ENCODE results near the gene CUZD1. TPM values are rescaled to one million over a fixed set of nuclear protein-coding genes. Genes with fewer than 3 reads are reported as not detected.

Gene CUZD1
- total and polyA plus RNA-seq, 9 of the 15 experiments (the other 6 are each of a cell fraction or from before 2014, with no cell fraction given), result 0.51 to 1.7 (median 1.1) TPM

DNA sequence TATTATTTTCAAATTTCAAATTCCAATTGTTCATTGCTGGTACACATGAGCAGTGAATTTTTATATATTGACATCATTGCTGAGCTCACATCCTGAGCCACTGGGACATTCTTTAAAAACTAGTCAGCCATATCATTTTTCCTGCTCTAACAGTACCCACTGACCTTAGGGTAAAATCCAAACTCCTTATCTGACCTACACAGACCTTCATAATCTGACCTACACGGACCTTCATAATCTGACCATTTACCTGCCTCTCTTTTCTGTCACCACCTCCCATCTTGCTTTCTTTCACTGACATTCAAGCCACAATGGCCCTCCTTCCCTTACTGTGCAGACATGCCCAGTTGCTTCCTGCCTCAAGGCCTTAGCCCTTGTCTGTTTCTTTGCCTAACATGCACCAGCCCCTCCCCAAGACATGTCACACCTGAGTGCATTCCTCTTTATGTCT, 16.1 kb upstream of the CUZD1 start (continued):
- TF ChIP-seq GTF2B (IDR thresholded peaks at IDR 0.05; ENCODE audit: extremely low read depth, insufficient read length), result no peak
- no peak for TF ChIP-seq TEAD2 (tag; IDR thresholded peaks at IDR 0.05)
- TF ChIP-seq HDAC2 (IDR thresholded peaks at IDR 0.05), result peak; percentile 92
- no peak for TF ChIP-seq THRB (CRISPR knock-in tag; conservative IDR thresholded peaks at IDR 0.05)
- no peak for TF ChIP-seq ZNF551 (CRISPR knock-in tag; IDR thresholded peaks at IDR 0.05)
- no peak for TF ChIP-seq HBP1 (CRISPR knock-in tag; IDR thresholded peaks at IDR 0.05)
- no peak for TF ChIP-seq SIX5 (IDR thresholded peaks at IDR 0.05; ENCODE audit: borderline replicate concordance in 1 of 2, insufficient read depth in 1 of 2, low read depth in 1 of 2, low read length in 2 of 2)
- no peak for TF ChIP-seq RFX1 (IDR thresholded peaks at IDR 0.05)
- TF ChIP-seq HOXB6 (CRISPR knock-in tag; IDR thresholded peaks at IDR 0.05; ENCODE audit: borderline replicate concordance), result no peak
- no peak for TF ChIP-seq MBD2 (IDR thresholded peaks at IDR 0.05; ENCODE audit: borderline replicate concordance, low read depth)
- TF ChIP-seq ETV5 (CRISPR knock-in tag; IDR thresholded peaks at IDR 0.05; ENCODE audit: low read depth), result no peak
- TF ChIP-seq, protein P1, sequence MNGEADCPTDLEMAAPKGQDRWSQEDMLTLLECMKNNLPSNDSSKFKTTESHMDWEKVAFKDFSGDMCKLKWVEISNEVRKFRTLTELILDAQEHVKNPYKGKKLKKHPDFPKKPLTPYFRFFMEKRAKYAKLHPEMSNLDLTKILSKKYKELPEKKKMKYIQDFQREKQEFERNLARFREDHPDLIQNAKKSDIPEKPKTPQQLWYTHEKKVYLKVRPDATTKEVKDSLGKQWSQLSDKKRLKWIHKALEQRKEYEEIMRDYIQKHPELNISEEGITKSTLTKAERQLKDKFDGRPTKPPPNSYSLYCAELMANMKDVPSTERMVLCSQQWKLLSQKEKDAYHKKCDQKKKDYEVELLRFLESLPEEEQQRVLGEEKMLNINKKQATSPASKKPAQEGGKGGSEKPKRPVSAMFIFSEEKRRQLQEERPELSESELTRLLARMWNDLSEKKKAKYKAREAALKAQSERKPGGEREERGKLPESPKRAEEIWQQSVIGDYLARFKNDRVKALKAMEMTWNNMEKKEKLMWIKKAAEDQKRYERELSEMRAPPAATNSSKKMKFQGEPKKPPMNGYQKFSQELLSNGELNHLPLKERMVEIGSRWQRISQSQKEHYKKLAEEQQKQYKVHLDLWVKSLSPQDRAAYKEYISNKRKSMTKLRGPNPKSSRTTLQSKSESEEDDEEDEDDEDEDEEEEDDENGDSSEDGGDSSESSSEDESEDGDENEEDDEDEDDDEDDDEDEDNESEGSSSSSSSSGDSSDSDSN (IDR thresholded peaks at IDR 0.05; ENCODE audit: borderline replicate concordance in 1 of 2, low read depth in 2 of 2, low read length in 2 of 2), result no peak
- TF ChIP-seq DMBX1 (CRISPR knock-in tag; IDR thresholded peaks at IDR 0.05; ENCODE audit: borderline replicate concordance), result no peak
- no peak for TF ChIP-seq ILF3 (IDR thresholded peaks at IDR 0.05; ENCODE audit: borderline replicate concordance)
- TF ChIP-seq DIDO1 (tag; IDR thresholded peaks at IDR 0.05; ENCODE audit: low read depth), result no peak
- no peak for TF ChIP-seq ZKSCAN8 (CRISPR knock-in tag; IDR thresholded peaks at IDR 0.05)
- no peak for TF ChIP-seq SNRNP70 (optimal IDR thresholded peaks at IDR 0.05; ENCODE audit: low read depth, low read length)
- TF ChIP-seq, protein P2, sequence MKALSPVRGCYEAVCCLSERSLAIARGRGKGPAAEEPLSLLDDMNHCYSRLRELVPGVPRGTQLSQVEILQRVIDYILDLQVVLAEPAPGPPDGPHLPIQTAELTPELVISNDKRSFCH (CRISPR knock-in tag; IDR thresholded peaks at IDR 0.05), result no peak
- TF ChIP-seq, protein P2 (tag; IDR thresholded peaks at IDR 0.05), result 0 out of 2 replicates have a peak, but pooled peaks have one; percentile 31
- TF ChIP-seq ZNF395 (CRISPR knock-in tag; IDR thresholded peaks at IDR 0.05), result no peak
